GM06990 (cell line): Measurements from ENCODE around the gene TANGO6.
"Not testable (repeated sequence)": the region's sequence is repeated elsewhere in the genome, so short reads cannot be mapped to it uniquely, and the experiment has no call there.

Source experiments
- DNase-seq: peaks from one replicate; pipeline ENCODE4 v3.0.0-alpha.2; 2011; ENCODE audit not compliant: insufficient read length; ENCODE audit errors: extremely low read depth
- H3K27me3 ChIP-seq: replicated peaks from 2 replicates; pipeline ENCODE4 v1.6.0; 2011; ENCODE audit warnings: low read length; ENCODE audit not compliant: control insufficient read depth, insufficient read depth
- H3K36me3 ChIP-seq: 2 replicates; pipeline ENCODE4 v1.5.1; 2011; ENCODE audit warnings: low read length; ENCODE audit not compliant: control insufficient read depth, insufficient read depth
- H3K4me3 ChIP-seq: replicated peaks from 2 replicates; pipeline ENCODE4 v1.5.1; 2011; ENCODE audit warnings: low read depth, mild to moderate bottlenecking, control low read depth, low read length
- CTCF ChIP-seq: IDR thresholded peaks from 2 replicates; pipeline ENCODE4 v1.5.1; 2011; ENCODE audit warnings: low read length, control low read depth, mild to moderate bottlenecking, inconsistent platforms; ENCODE audit not compliant: insufficient read depth, poor library complexity, severe bottlenecking

TANGO6 gene

GRCh38 chr16:69056421-69056820, 213.1 kb downstream of the TANGO6 start:
- Histone ChIP-seq H3K27me3 (no peaks in the 10 kb centered on the region), H3K36me3 (no peaks in the 10 kb centered on the region; the same call in 1 of the 2 replicates), H3K4me3 (no peak overlapping the region)
- no peak for DNase-seq
- TF ChIP-seq CTCF, result no peak

- Histone ChIP-seq H3K4me3 (no peak overlapping the region), H3K36me3 (no peaks in the 10 kb centered on the region), H3K27me3 (no peaks in the 10 kb centered on the region)
- no peak for DNase-seq
- TF ChIP-seq CTCF, result no peak
These were observed 214.4 kb downstream of the TANGO6 start for GRCh38 chr16:69057400-69058378.

- not testable (repeated sequence) for H3K4me3 ChIP-seq, DNase-seq, H3K27me3 ChIP-seq, H3K36me3 ChIP-seq
These were observed 220.2 kb downstream of the TANGO6 start for GRCh38 chr16:69063491-69063890.

GRCh38 chr16:69064124-69064763, 220.9 kb downstream of the TANGO6 start:
- no peak overlapping the region for H3K4me3 ChIP-seq
- DNase-seq, result no peak
- H3K27me3 ChIP-seq, result no peaks in the 10 kb centered on the region
- TF ChIP-seq CTCF, result no peak
- H3K36me3 ChIP-seq, result no peaks in the 10 kb centered on the region

GRCh38 chr16:69064764-69065313, 221.5 kb downstream of the TANGO6 start:
- Histone ChIP-seq H3K4me3 (no peak overlapping the region), H3K36me3 (no peaks in the 10 kb centered on the region), H3K27me3 (no peaks in the 10 kb centered on the region)
- no peak for TF ChIP-seq CTCF
- no peak for DNase-seq

- TF ChIP-seq CTCF, result no peak
- H3K27me3 ChIP-seq, result no peaks in the 10 kb centered on the region
- H3K4me3 ChIP-seq, result no peak overlapping the region
- no peak for DNase-seq
- no peaks in the 10 kb centered on the region for H3K36me3 ChIP-seq
These were observed 226.2 kb downstream of the TANGO6 start for GRCh38 chr16:69069504-69069903.
